ENCODE measurements around the gene NCAM1.

Gene NCAM1

DNA sequence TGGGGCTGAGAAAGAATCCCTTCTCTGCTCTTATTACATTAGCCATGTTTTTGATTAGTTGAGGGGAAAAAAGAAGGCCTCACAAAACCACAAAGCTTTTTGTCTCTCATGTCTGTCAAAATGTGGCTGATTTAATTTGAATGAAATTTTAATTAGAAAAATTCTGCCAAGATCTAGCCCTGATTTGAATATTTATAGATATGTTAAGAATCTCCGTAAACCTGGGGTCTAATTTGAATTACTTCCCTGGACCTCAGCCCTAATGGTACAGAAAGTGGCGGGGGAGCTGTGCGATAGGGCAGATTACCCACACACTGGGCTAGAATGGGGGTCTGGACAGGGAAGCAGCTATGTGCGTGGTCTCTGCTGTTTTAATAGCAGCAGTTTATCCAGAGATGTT, 211.9 kb downstream of the NCAM1 start:
- Histone ChIP-seq H3K4me1 (no peaks in the 10 kb centered on the region), H3K36me3 (replicated peaks) (no peaks in the 10 kb centered on the region), H3K27me3 (ENCODE audit: low read depth) (no peaks in the 10 kb centered on the region), H3K9me3 (no peaks in the 10 kb centered on the region), H3K4me3 (no peak overlapping the region)
- no peak for DNase-seq (ENCODE audit: low spot score in 2 of 2)
- in situ Hi-C loops (cut with MboI; ENCODE audit: low sequenced_read_pairs): no loop called here

DNA sequence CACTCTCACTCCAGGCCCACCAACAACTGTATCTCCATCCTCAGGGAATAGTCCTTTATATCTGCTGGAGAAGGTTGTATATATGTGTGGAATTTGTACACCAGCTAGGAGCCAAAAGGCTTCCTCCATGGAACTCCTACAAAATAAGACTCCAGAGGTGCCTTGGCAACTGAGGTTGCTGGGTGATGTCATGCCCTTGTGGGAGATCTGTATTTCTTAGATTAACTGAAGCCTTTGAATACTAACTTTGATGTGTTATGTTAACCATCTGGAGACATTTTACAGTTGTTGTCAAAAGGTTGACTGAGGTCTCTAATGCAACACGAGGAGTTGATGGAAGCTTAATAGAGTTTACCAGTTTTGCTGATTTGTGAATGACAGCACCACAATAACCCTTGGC, 213.7 kb downstream of the NCAM1 start:
- Histone ChIP-seq H3K36me3 (replicated peaks) (no peaks in the 10 kb centered on the region), H3K9me3 (no peaks in the 10 kb centered on the region), H3K4me3 (no peak overlapping the region), H3K4me1 (no peaks in the 10 kb centered on the region), H3K27me3 (ENCODE audit: low read depth) (no peaks in the 10 kb centered on the region)
- DNase-seq (ENCODE audit: low spot score in 2 of 2): no peak
- in situ Hi-C loops (cut with MboI; ENCODE audit: low sequenced_read_pairs): no loop called here

- no peaks in the 10 kb centered on the region for H3K27me3 ChIP-seq (ENCODE audit: low read depth)
- no peaks in the 10 kb centered on the region for H3K9me3 ChIP-seq
- no peaks in the 10 kb centered on the region for H3K4me1 ChIP-seq
- in situ Hi-C loops (cut with MboI; ENCODE audit: low sequenced_read_pairs): no loop called here
- no peak for DNase-seq (ENCODE audit: low spot score in 2 of 2)
- no peaks in the 10 kb centered on the region for H3K36me3 ChIP-seq (replicated peaks)
- no peak overlapping the region for H3K4me3 ChIP-seq
These were observed 215.6 kb downstream of the NCAM1 start for GRCh38 chr11:113176599-113177360.

- no peaks in the 10 kb centered on the region for H3K36me3 ChIP-seq (replicated peaks)
- no peaks in the 10 kb centered on the region for H3K9me3 ChIP-seq
- no peak overlapping the region for H3K4me3 ChIP-seq
- H3K27me3 ChIP-seq (ENCODE audit: low read depth): no peaks in the 10 kb centered on the region
- in situ Hi-C loops (cut with MboI; ENCODE audit: low sequenced_read_pairs): no loop called here
- no peaks in the 10 kb centered on the region for H3K4me1 ChIP-seq
- DNase-seq (ENCODE audit: low spot score in 2 of 2): no peak
These were observed 216.5 kb downstream of the NCAM1 start for GRCh38 chr11:113177671-113178070.

DNA sequence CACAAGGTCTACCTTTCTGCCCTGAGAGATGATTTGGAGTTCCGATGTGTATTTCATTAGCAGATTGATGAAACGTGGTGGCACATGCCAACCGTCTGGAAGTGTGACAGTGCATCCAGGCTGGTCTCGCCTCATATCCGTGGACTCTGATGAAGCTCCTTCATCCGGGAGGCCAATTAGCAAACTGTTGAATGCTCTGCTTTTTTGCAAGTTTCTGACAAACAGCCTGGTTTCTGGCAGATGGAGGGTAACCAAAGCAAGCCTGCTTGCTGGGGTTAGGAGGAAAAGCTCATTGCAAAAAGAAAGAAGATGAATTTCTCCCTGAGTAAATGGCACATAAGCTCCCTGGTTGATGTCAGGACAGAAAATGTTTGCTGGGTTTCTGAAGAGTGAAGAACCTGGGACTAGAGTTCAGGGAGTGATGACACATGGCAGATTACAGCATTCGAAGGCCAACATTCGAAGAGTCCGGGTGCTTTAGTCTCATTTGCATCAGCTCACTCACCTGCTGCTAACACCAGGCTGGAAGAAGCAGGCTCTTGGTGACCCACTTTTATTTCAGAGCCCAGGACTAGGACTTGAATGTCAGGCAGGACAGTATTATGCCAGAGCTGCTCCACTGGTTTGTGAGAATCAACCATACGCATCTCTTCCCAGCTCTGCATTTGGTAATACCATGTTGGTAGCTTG, 217.3 kb downstream of the NCAM1 start:
- Histone ChIP-seq H3K4me1 (no peaks in the 10 kb centered on the region), H3K4me3 (no peak overlapping the region), H3K9me3 (no peaks in the 10 kb centered on the region), H3K36me3 (replicated peaks) (no peaks in the 10 kb centered on the region), H3K27me3 (ENCODE audit: low read depth) (no peaks in the 10 kb centered on the region)
- in situ Hi-C loops (cut with MboI; ENCODE audit: low sequenced_read_pairs): no loop called here
- DNase-seq (ENCODE audit: low spot score in 2 of 2): no peak

GRCh38 chr11:113179181-113179704, 218.0 kb downstream of the NCAM1 start:
- H3K9me3 ChIP-seq: no peaks in the 10 kb centered on the region
- H3K4me3 ChIP-seq: no peak overlapping the region
- no peaks in the 10 kb centered on the region for H3K4me1 ChIP-seq
- no peak for DNase-seq (ENCODE audit: low spot score in 2 of 2)
- no peaks in the 10 kb centered on the region for H3K36me3 ChIP-seq (replicated peaks)
- no peaks in the 10 kb centered on the region for H3K27me3 ChIP-seq (ENCODE audit: low read depth)
- in situ Hi-C loops (cut with MboI; ENCODE audit: low sequenced_read_pairs): no loop called here

DNA sequence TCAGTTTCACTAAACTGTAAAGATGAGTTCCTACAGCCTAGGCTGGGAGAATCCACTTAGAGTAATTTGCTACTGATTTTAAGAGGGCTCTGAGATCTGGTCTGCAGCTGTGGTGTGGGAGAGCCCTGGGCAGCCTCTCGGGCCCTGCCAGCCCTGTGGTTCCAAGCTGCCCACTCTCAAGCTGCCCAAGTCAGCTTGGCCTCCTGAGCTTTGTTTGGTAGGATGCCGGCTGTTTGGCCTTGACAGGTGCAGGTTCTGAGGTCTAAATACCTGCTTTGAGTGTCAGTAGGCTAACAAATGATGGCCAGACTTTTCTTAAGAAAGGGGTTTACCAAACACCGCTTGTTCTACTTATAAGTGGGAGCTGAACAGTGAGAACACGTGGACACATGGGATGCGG, 219.9 kb downstream of the NCAM1 start:
- H3K9me3 ChIP-seq: no peaks in the 10 kb centered on the region
- H3K4me3 ChIP-seq: no peak overlapping the region
- no peaks in the 10 kb centered on the region for H3K27me3 ChIP-seq (ENCODE audit: low read depth)
- in situ Hi-C loops (cut with MboI; ENCODE audit: low sequenced_read_pairs): no loop called here
- no peaks in the 10 kb centered on the region for H3K4me1 ChIP-seq
- no peaks in the 10 kb centered on the region for H3K36me3 ChIP-seq (replicated peaks)
- no peak for DNase-seq (ENCODE audit: low spot score in 2 of 2)

GRCh38 chr11:113182288-113182687, 221.1 kb downstream of the NCAM1 start:
- no peaks in the 10 kb centered on the region for H3K36me3 ChIP-seq (replicated peaks)
- no peaks in the 10 kb centered on the region for H3K4me1 ChIP-seq
- H3K9me3 ChIP-seq: no peaks in the 10 kb centered on the region
- no peak overlapping the region for H3K4me3 ChIP-seq
- DNase-seq (ENCODE audit: low spot score in 2 of 2): no peak
- in situ Hi-C loops (cut with MboI; ENCODE audit: low sequenced_read_pairs): no loop called here
- no peaks in the 10 kb centered on the region for H3K27me3 ChIP-seq (ENCODE audit: low read depth)

- Histone ChIP-seq H3K9me3 (no peaks in the 10 kb centered on the region), H3K36me3 (replicated peaks) (no peaks in the 10 kb centered on the region), H3K27me3 (ENCODE audit: low read depth) (no peaks in the 10 kb centered on the region), H3K4me3 (no peak overlapping the region), H3K4me1 (no peaks in the 10 kb centered on the region)
- no peak for DNase-seq (ENCODE audit: low spot score in 2 of 2)
- in situ Hi-C loops (cut with MboI; ENCODE audit: low sequenced_read_pairs): no loop called here
These were observed 223.3 kb downstream of the NCAM1 start for GRCh38 chr11:113184498-113184897.

DNA sequence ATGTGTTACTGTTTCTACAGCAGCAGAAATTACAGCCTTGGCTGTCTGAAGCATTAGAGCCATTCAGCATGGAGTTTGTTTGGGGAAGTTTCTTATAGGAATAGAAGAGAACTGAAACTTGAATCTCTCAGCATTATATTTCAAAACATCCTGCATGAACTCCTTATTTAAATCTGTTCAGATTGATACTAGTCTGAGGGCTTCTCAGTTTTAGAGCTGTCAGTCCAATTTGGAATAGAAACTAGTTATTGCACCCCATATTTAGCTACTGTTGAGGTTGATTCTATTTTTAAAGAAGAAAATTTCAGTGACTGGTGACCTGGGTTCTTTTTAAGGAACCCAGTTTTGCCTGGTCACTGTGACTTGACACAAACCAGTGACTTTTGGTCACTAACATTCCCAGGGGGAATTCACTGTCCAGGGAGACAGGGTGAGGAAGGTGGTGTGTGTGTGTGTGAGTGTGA, 227.2 kb downstream of the NCAM1 start:
- H3K9me3 ChIP-seq: no peaks in the 10 kb centered on the region
- in situ Hi-C loops (cut with MboI; ENCODE audit: low sequenced_read_pairs): no loop called here
- no peaks in the 10 kb centered on the region for H3K4me1 ChIP-seq
- no peak for DNase-seq (ENCODE audit: low spot score in 2 of 2)
- H3K4me3 ChIP-seq: no peak overlapping the region
- no peaks in the 10 kb centered on the region for H3K36me3 ChIP-seq (replicated peaks)
- no peaks in the 10 kb centered on the region for H3K27me3 ChIP-seq (ENCODE audit: low read depth)

DNA sequence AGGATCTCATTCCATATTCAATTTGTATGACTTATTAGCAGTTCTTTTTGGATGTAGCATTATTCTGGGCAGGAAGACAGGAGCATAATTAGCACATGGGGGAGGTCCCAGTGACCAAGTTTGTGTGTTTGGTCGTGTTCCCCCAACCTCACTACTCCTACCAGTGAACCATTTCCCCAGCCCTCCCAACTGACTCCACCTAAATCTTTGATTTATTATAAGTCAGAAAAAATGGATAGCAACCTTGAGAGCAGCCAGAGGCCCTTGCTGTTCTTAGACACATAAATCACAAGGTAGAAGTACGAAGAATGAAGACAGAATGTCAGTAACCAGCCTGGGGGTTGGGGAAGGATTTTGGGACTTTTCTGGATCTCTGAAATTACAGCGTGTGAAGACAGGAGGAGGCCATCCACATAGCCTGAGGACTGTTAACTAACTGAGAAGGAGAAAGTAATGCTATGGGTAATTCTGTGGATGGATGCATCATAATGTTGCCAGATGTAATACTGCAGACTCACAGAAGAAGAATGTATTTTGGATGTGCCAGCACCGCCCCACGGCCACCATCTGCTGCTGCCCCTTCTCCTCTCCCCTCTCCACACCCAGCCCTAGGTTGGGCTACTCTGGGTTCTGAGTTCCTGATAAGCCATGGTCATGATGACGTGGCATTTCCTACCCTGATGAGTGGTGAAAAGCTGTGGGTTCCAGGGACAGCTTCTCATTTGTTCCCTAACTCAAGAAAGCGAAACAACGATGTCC, 228.9 kb downstream of the NCAM1 start:
- Histone ChIP-seq H3K36me3 (replicated peaks) (no peaks in the 10 kb centered on the region), H3K27me3 (ENCODE audit: low read depth) (no peaks in the 10 kb centered on the region), H3K4me3 (no peak overlapping the region), H3K9me3 (no peaks in the 10 kb centered on the region), H3K4me1 (no peaks in the 10 kb centered on the region)
- in situ Hi-C loops (cut with MboI; ENCODE audit: low sequenced_read_pairs): no loop called here
- DNase-seq (ENCODE audit: low spot score in 2 of 2): no peak

DNA sequence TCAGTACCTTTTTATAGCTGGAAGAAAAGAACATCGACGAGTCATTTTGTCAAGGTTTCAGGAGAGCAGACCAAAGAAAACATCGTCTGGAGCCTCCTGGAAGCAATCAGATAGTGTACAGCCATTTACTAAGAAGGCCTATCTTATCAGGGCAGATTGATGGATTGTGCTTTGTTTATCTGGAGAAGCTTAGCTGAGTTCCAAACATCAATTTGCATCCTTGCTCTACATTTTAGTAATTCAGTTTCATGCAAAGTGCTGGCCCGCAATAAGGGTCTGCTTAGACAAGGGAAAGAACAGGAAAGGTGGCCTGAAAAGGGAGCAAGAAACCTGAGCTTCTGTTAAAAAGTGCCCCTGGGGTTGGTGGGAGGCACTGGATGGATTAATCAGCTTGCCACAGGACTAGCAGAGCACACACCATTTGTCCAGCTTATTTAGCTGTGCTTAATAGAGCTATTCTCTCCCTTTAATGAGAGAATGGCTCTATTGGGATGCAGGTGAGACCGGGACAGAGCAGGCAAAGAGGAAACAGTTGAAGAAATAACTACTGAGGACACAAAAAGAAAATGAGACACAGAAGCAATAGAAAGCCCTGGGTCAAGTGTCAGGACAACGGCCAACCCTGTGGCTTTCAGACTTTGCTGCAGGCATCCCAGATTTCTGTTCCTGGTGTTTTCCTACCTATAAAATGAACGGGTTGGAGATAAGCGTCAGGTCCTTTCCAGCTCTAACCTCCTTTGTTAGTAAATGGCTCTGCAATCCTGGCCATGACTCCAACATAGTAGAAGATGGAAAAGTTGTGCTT, 231.1 kb downstream of the NCAM1 start:
- Histone ChIP-seq H3K27me3 (ENCODE audit: low read depth) (no peaks in the 10 kb centered on the region), H3K4me1 (no peaks in the 10 kb centered on the region), H3K36me3 (replicated peaks) (no peaks in the 10 kb centered on the region), H3K9me3 (no peaks in the 10 kb centered on the region), H3K4me3 (no peak overlapping the region)
- DNase-seq (ENCODE audit: low spot score in 2 of 2): no peak
- in situ Hi-C loops (cut with MboI; ENCODE audit: low sequenced_read_pairs): no loop called here

DNA sequence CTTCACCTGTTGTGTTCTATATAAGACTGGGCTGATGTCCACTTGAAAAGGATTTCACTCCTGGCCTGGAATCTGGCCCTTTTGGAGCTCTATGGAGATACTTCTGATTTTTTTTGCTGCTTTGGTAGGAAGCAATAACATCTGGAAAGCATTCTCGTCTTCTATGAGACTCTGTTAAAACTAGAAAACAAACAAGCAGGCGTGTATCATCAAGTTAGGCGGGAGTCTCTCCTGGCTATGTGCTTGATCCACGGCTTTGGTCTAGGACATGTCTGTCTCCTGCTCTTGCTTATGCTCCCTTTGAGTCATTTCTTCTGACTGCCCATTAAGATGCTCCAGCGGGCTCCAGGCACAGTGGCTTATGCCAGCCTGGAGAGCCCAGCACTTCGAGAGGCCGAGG, 231.8 kb downstream of the NCAM1 start:
- Histone ChIP-seq H3K4me1 (no peaks in the 10 kb centered on the region), H3K36me3 (replicated peaks) (no peaks in the 10 kb centered on the region), H3K4me3 (no peak overlapping the region), H3K27me3 (ENCODE audit: low read depth) (no peaks in the 10 kb centered on the region), H3K9me3 (no peaks in the 10 kb centered on the region)
- no peak for DNase-seq (ENCODE audit: low spot score in 2 of 2)
- in situ Hi-C loops (cut with MboI; ENCODE audit: low sequenced_read_pairs): no loop called here

Measured in HAP-1 (cell line).